ENCODE results near the gene NDUFB6. TPM values are rescaled to one million over a fixed set of nuclear protein-coding genes. Genes with fewer than 3 reads are reported as not detected.

The NDUFB6 gene
- total and polyA plus RNA-seq, 10 donors: 18.0 to 36.7 (median 26.1) TPM

DNA sequence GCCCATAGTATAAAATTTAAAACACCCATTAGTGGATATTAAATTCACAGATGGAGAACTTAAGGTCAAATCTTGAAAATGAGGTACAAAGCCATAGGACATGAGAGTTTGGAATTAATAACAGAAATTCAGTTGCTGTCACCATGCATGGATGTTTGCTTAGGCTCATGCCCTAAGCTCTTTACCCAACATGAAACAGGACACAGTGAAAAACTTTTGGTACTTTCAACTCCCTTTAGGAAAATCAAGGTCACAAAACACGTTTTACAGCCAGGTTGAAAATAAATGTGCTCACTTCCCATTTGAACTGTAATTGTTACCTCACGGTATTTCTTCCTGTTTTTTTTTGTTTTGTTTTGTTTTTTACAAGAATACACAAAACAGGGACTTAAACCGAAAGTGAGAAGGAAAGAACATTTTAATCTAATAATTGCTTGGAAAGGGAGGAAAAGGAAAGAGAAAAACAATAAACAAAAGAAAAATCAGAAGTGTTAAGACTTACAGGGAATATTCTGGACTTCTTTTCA is 14.5 kb downstream of the NDUFB6 start:
- TF ChIP-seq POLR2A (IDR thresholded peaks at IDR 0.05) (no peak), POLR2AphosphoS5 (IDR thresholded peaks at IDR 0.05) (no peak)
- TF ChIP-seq, protein P1, sequence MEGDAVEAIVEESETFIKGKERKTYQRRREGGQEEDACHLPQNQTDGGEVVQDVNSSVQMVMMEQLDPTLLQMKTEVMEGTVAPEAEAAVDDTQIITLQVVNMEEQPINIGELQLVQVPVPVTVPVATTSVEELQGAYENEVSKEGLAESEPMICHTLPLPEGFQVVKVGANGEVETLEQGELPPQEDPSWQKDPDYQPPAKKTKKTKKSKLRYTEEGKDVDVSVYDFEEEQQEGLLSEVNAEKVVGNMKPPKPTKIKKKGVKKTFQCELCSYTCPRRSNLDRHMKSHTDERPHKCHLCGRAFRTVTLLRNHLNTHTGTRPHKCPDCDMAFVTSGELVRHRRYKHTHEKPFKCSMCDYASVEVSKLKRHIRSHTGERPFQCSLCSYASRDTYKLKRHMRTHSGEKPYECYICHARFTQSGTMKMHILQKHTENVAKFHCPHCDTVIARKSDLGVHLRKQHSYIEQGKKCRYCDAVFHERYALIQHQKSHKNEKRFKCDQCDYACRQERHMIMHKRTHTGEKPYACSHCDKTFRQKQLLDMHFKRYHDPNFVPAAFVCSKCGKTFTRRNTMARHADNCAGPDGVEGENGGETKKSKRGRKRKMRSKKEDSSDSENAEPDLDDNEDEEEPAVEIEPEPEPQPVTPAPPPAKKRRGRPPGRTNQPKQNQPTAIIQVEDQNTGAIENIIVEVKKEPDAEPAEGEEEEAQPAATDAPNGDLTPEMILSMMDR (IDR thresholded peaks at IDR 0.05 in 8 of 11, conservative IDR thresholded peaks at IDR 0.05 in 3 of 11): no peak
- no peak for DNase-seq
- Histone ChIP-seq H3K4me3 (peak overlapping the region in 1 of 8 donors; percentile 43), H3K36me3 (no peaks in the 10 kb centered on the region), H3K27me3 (replicated peaks in 1 of 7) (no peaks in the 10 kb centered on the region), H3K27ac (peak overlapping the region in 7 of 8 donors; percentile 60 to 87 (median 72)), H3K4me1 (peaks cover 0 to 65% (median 28%) of the 10 kb centered on the region in 6 donors), H3K9me3 (no peaks in the 10 kb centered on the region)
- intact Hi-C loops (cut with DNase I; ENCODE audit: low total_unique reads): no loop called here
- WGBS, 5 donors: 18 to 40% (median 35%) methylated on average over 3 of the region's 3 CpGs

DNA sequence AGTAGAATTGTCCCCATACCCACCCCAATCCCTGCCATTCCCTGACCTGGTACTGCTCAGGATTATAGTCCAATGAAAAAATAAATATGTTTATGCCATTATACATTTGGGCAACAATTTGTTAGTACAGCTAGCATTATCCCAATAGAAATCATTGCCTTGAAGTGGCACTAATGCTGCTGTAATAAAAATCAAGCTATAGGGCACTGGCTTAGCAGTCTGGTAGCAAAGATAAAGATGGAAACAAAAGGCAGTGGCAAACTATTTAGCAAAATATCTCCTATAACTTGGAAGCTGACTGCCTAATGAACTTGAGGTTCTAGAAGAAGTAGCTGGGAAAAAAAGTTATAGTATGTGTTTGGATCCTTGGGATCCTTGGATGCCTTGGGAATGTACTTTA is 18.4 kb downstream of the NDUFB6 start:
- no peaks in the 10 kb centered on the region for H3K9me3 ChIP-seq
- H3K4me3 ChIP-seq: no peak overlapping the region
- TF ChIP-seq POLR2A (IDR thresholded peaks at IDR 0.05): no peak
- TF ChIP-seq, protein P1 (IDR thresholded peaks at IDR 0.05 in 8 of 11, conservative IDR thresholded peaks at IDR 0.05 in 3 of 11): no peak
- no peak for TF ChIP-seq POLR2AphosphoS5 (IDR thresholded peaks at IDR 0.05)
- no peaks in the 10 kb centered on the region for H3K27me3 ChIP-seq (replicated peaks in 1 of 7)
- H3K36me3 ChIP-seq: no peaks in the 10 kb centered on the region
- DNase-seq: no peak
- intact Hi-C loops (cut with DNase I; ENCODE audit: low total_unique reads): no loop called here
- no peak overlapping the region for H3K27ac ChIP-seq
- H3K4me1 ChIP-seq: peaks cover 4 to 81% (median 50%) of the 10 kb centered on the region in 6 donors

DNA sequence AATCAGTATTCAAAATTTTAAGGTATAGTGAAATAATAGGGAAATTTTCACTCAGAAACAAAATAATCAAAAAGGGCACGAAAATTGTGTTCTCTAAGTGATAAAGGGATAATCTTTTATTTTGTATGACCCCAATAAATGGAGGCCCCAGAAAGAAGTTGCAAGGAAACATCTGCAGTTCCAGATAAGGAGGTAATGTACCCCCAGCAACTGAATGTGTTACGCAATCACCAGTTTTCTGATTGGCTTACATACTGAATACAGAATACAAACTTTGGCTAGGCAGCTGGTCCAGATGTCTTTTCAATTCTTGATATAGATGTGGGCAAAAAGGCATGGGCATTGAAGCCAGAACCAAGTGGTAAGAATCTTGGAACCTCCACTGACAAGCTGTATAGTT is 18.9 kb downstream of the NDUFB6 start:
- peaks cover 0 to 2% (median 0%) of the 10 kb centered on the region in 6 donors for H3K36me3 ChIP-seq
- H3K4me3 ChIP-seq: no peak overlapping the region
- TF ChIP-seq POLR2A (IDR thresholded peaks at IDR 0.05): no peak
- TF ChIP-seq, protein P1 (IDR thresholded peaks at IDR 0.05 in 8 of 11, conservative IDR thresholded peaks at IDR 0.05 in 3 of 11): no peak
- no peak for TF ChIP-seq POLR2AphosphoS5 (IDR thresholded peaks at IDR 0.05)
- H3K4me1 ChIP-seq: peaks cover 4 to 81% (median 52%) of the 10 kb centered on the region in 6 donors
- H3K27ac ChIP-seq: peak overlapping the region in 2 of 8 donors; percentile 93 to 94
- 38 to 61% (median 53%) methylated on average over 2 of the region's 2 CpGs for WGBS, 5 donors
- H3K27me3 ChIP-seq (replicated peaks in 1 of 7): no peaks in the 10 kb centered on the region
- no peaks in the 10 kb centered on the region for H3K9me3 ChIP-seq
- no peak for DNase-seq
- intact Hi-C loops (cut with DNase I; ENCODE audit: low total_unique reads): no loop called here

DNA sequence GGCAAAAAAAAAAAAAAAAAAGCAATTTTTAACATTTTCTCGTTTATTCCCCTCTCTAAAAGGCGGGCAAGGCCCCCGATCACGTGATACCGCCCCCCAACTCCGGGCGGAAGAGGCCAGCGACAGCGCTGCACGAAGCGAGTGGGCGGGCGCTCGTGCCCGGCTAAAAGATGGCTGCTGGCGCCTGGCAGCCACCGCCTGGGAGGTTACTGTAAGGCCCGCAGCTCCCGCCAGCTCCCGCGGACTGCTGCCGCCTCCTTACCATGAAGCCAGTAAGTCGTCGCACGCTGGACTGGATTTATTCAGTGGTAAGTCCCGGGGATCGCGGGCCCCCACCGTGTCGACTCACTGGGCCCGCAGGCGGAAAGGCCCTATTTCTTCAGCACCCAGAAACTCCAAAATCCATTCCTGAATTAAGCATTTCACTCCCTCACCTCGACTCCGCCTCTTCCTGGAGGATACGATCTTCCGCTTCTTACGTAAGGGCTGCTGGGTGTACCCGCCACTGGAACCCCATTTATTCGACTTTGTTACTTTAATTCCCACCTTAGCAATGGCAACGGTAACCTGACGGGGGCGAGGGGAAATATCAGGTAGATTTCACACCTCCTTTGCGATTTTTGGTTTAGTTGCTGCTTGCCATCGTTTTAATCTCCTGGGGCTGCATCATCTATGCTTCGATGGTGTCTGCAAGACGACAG is 20.6 kb downstream of the NDUFB6 start, which contains the start of the genes SMIM27 and TOPORS:
TSS of gene SMIM27 (plus strand) at position 156 of the 701 bp plus-strand sequence. CDS start at position 264, 108 bp downstream.
TSS of gene TOPORS (minus strand) at position 415 of the 701 bp plus-strand sequence. CDS start at position 265, 150 bp downstream.
- no peaks in the 10 kb centered on the region for H3K27me3 ChIP-seq (replicated peaks in 1 of 7)
- peak within 1 kb of the TSS; percentile 59 to 96 (median 80) for H3K4me3 ChIP-seq
- TF ChIP-seq POLR2AphosphoS5 (IDR thresholded peaks at IDR 0.05) (peak; percentile 87 to 95 (median 90)), POLR2A (IDR thresholded peaks at IDR 0.05) (peak in 1 of 3 donors; percentile 19)
- TF ChIP-seq, protein P1 (IDR thresholded peaks at IDR 0.05 in 8 of 11, conservative IDR thresholded peaks at IDR 0.05 in 3 of 11): peak in 1 of 11 experiments; percentile 9
- H3K27ac ChIP-seq: peak within 1 kb of the TSS; percentile 90 to 96 (median 94)
- intact Hi-C loops (cut with DNase I; ENCODE audit: low total_unique reads): no loop called here
- DNase-seq: peak; percentile 97
- peaks cover 4 to 75% (median 51%) of the 10 kb centered on the region in 6 donors for H3K4me1 ChIP-seq
- WGBS, 5 donors: 0 to 1% (median 0%) methylated on average over 45 to 46 of the region's 46 CpGs
- no peaks in the 10 kb centered on the region for H3K9me3 ChIP-seq
- H3K36me3 ChIP-seq: peaks cover 0 to 11% (median 0%) of the 10 kb centered on the region in 6 donors

Data from spleen (tissue), 11 donors.